Measurements from ENCODE around the gene COMMD1.
"Not testable (repeated sequence)": the region's sequence is repeated elsewhere in the genome, so short reads cannot be mapped to it uniquely, and the experiment has no call there.

Gene COMMD1

DNA sequence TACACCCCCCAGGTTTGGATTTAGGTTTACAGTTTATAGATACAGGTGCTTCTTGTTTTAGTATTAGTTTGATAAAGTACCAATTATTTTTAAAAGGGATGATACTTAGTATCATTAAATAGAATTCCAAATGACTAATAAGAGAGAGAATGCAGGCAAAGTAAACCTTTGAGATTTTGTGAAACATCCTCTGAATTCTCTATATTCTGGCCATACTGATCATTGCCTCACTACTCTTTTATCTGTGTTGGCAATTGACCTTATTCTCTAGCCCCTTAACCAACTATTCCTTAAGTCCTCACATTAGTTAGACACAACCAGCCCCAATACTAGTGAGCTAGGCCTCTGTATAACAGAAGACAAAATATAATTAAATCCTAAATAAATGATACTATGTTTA, 125.4 kb downstream of the COMMD1 start:
- DNase-seq (ENCODE audit: low read depth), result no peak

DNA sequence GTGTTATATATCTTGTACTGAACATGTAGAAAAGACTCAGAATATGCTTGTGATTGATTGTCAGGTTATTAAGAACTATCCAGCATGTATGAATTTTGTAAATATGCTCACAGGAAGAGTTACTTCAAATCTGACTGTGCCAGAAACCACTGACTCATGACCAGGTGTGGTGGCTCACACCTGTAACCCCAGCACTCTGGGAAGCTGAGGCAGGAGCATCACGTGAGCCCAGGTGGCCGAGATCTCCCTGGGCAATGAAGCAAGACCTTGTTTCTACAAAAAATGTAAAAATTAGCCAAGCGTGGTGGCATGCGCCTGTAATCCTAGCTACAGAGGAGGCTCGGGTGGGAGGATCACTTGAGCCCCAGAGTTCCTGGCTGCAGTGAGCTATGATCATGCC, 126.6 kb downstream of the COMMD1 start:
- DNase-seq (ENCODE audit: low read depth), result no peak

- no peak for DNase-seq (ENCODE audit: low read depth)
Measured at GRCh38 chr2:62034715-62035114, 129.2 kb downstream of the COMMD1 start.

GRCh38 chr2:62036229-62036628, 130.8 kb downstream of the COMMD1 start:
- DNase-seq (ENCODE audit: low read depth), result no peak

- DNase-seq (ENCODE audit: low read depth), result no peak
Measured at GRCh38 chr2:62036761-62037250, 131.3 kb downstream of the COMMD1 start.

GRCh38 chr2:62038975-62039771, 133.7 kb downstream of the COMMD1 start:
- DNase-seq (ENCODE audit: low read depth), result no peak

- no peak for DNase-seq (ENCODE audit: low read depth)
Measured at GRCh38 chr2:62040926-62041325, 135.5 kb downstream of the COMMD1 start.

GRCh38 chr2:62041701-62042385, 136.4 kb downstream of the COMMD1 start:
- not testable (repeated sequence) for DNase-seq (ENCODE audit: low read depth)

GRCh38 chr2:62042400-62042799, 136.9 kb downstream of the COMMD1 start:
- DNase-seq (ENCODE audit: low read depth), result no peak

DNA sequence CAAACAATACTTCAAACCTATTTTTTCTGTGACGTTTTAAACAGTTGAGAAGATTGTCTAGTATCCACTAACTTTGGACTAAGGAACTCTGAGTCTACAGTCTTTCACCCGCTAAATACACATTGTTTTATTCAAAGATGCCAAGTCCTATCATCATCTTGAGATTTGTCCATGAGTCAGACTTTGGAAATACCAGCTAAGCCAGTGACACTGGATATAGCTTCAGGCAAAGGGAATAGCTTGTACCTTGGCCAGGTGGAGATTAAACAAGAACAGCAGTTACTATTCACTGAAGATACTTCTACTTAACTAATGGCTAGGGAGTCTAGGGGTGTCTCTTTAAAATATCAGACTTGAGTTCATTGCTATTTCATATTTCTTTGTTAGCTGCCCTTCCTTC, 137.5 kb downstream of the COMMD1 start:
- no peak for DNase-seq (ENCODE audit: low read depth)

DNA sequence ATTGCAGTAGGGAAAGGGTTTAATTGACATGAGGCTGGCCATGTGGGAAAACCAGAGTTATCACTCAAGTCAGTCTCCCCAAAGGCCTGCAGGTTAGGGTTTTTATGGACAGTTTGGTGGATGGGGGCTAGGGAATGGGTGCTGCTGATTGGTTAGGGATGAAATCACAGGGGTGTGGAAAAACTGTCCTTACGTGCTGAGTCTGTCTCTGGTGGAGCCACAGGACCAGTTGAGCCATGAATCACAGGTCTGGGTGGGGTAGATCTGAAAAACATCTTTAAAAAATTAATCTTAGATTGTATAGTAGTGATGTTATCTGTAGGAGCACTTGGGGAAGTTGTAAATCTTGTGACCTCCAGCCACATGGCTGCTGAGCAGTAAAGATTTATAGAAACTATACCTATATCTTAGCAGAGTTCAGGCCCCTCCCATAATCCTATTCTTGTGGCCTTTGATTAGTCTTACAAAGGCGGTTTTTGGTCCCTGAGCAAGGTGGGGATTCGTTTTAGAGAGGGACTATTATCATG, 139.6 kb downstream of the COMMD1 start:
- no peak for DNase-seq (ENCODE audit: low read depth)

DNA sequence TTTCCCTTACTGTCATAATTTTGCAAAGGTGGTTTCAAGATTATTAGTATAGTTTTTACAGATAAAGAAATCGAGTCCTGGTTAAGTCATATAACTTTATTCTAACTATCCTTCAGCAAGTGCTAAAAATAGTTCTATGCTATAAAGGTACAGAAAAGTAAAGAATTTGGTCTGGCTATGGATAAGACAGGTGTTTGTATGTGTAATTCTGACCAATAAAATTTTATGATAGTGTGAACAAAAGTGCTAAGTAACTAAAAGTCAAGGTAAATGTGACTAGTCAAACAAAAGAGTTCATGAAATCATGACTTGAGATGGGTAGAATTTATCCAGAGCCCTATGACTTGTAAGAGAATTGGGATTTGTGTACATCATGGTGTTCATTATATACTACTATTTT, 140.7 kb downstream of the COMMD1 start:
- no peak for DNase-seq (ENCODE audit: low read depth)

- no peak for DNase-seq (ENCODE audit: low read depth)
Measured at GRCh38 chr2:62050456-62051045, 145.1 kb downstream of the COMMD1 start.

GRCh38 chr2:62054029-62054791, 148.7 kb downstream of the COMMD1 start:
- DNase-seq (ENCODE audit: low read depth), result no peak

GRCh38 chr2:62054916-62055450, 149.5 kb downstream of the COMMD1 start:
- no peak for DNase-seq (ENCODE audit: low read depth)

- no peak for DNase-seq (ENCODE audit: low read depth)
Measured at GRCh38 chr2:62055724-62056336, 150.4 kb downstream of the COMMD1 start.

DNA sequence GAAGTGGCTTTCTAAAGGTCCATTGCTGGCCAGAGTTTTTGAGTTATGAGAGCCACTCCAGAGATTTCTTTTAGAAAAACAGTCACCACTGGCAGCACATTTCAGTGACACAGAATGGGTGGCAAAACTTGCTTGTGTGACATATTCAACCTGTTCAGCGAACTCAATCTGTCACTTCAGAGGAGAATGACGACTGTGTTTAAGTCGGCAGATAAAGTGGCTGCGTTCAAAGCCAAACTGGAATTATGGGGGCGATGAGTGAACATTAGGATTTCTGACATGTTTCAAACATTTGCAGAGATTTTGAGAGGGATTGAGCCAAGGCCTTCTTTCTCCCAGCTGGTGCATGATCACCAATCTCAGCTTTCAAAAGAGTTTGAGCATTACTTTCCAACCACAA, 150.9 kb downstream of the COMMD1 start:
- DNase-seq (ENCODE audit: low read depth), result no peak

DNA sequence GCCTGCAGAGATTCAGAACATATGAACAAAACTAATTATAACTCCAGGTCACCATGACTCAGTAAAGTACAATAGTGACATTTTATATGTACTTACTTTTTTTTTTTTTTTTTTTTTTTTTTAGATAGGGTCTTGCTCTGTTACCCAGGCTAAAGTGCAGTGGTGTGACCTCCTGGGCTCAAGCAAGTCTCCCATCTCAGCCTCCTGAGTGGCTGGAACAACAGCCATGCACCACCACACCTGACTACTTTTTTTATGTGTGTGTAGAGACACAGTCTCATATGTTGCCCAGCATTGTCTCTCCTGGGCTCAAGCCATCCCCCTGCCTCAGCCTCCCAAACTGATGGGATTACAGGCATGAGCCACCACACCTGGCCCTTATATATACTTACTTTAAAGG, 159.8 kb downstream of the COMMD1 start:
- DNase-seq (ENCODE audit: low read depth), result no peak

- no peak for DNase-seq (ENCODE audit: low read depth)
Measured at GRCh38 chr2:62071126-62071598, 165.7 kb downstream of the COMMD1 start.

DNA sequence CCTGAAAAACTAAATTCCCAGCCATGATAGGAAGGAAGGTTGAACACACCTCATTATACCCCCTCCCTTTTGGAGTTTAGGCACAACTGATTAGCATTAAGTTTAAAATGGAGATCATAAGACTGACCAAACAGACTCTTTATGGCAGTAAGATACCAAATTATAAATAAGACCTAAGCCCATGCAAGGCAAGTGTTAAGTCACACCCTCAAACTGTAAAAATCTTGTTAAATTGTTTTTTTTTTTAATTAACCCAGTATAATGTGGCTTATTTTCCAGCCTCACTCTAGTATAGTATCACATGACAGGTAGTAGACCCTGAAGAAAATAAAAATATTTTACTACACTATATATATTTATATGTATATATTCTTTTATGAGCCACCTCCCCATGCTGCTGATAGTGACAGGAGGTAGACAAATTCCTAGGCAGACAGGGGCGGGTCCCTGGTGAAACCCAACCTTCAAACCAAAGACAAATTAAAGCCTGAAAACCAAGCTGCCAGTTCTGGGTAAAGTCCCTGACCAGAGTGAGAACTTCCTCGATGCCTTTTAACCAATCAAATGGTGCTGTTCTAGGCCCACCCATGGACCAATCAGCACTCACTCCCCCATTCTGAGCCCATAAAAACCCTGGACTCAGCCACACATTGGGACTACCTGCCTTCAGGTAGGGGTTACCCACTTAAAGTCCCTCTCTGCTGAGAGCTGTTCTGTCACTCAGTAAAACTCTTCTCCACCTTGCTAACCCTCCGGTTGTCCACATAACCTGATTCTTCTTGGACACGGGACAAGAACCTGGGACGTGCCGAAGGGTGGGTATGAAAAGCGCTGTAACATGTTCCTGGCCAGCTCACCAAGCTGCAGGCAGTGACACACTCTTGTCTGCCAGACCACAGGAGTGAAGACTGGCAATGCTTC, 166.5 kb downstream of the COMMD1 start:
- DNase-seq (ENCODE audit: low read depth), result no peak
